Neuron (in vitro differentiated cells): ENCODE results near the gene RGPD5.
"Not testable (repeated sequence)": the region's sequence is repeated elsewhere in the genome, so short reads cannot be mapped to it uniquely, and the experiment has no call there.

Experiments
- H2AFZ ChIP-seq: one replicate; pipeline ENCODE4 v1.6.1; 2013; ENCODE audit warnings: low read depth, mild to moderate bottlenecking, inconsistent platforms, low read length, moderate library complexity
- H3K27me3 ChIP-seq: one replicate; pipeline ENCODE4 v1.6.1; 2013; ENCODE audit warnings: low read length; ENCODE audit not compliant: insufficient read depth
- H3K36me3 ChIP-seq: one replicate; pipeline ENCODE4 v1.6.1; 2013; ENCODE audit warnings: low read length; ENCODE audit not compliant: insufficient read depth
- H3K4me1 ChIP-seq: one replicate; pipeline ENCODE4 v1.6.1; 2013; ENCODE audit warnings: low read length; ENCODE audit not compliant: insufficient read depth
- H3K4me3 ChIP-seq: 2 replicates; pipeline ENCODE4 v1.5.1; 2013; ENCODE audit warnings: mild to moderate bottlenecking, low read length, moderate library complexity
- H3K9me3 ChIP-seq: one replicate; pipeline ENCODE4 v1.6.1; 2013; ENCODE audit warnings: low read length

RGPD5 gene

GRCh38 chr2:109794074-109794737, at the start of gene RGPD5:
RGPD5 (plus strand) TSS chr2:109794305; CDS start chr2:109794466, 161 bp downstream.
- not testable (repeated sequence) for H3K4me3 ChIP-seq, H3K9me3 ChIP-seq, H3K27me3 ChIP-seq, H3K36me3 ChIP-seq, H2AFZ ChIP-seq, H3K4me1 ChIP-seq

DNA sequence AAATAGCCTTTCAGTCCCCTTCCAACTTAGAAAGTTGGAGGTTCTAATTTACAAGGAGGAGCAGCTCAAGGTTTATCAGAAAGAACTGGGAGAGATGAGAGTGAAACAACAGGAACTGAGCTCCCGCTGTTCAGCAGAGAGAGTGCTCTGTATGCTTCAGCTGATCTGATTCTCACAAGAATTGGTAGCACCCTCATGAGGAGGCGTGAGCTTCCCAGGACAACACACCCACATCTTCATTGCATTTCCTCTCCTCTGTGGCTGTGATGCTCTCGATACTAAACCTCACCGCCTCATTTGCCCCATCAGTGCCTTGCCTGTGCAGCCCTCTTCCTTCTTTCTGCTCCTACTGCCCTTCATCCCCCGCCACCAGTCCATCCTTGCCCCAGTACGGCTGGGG, 42.5 kb upstream of the RGPD5 start:
- H3K4me1 ChIP-seq, H2AFZ ChIP-seq, H3K27me3 ChIP-seq, H3K9me3 ChIP-seq, H3K4me3 ChIP-seq, H3K36me3 ChIP-seq: not testable (repeated sequence)

DNA sequence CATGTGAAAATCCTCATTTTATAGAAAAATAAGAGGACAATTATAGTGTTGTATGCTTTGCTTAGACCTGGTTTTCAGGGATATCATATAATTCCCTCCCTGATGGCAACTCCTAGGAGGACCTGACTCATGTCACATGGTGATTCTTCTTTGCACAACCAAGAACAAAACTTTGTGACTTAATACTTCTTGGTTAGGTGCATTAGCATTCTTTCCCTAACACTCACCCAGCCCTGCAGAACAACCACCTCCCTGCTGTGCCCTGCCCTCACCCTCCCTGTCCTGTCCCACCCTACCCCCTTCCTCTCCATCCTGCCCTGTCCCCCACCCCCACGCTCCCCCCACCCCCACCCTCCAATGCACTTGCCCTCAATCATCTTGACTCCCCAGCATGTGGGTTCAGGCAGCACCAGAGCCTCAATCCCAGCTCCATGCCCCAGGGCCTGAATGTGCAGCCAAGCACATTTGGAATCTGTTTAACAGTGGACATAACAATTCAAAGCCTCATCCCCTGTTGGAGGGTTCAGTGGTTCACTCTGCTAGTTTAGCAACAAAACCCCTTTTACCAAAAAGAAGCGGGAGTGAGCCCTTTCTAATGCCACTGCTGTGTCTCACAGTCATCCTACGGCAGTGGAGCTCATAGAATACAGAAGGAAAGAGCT, 36.8 kb upstream of the RGPD5 start:
- not testable (repeated sequence) for H3K36me3 ChIP-seq, H3K4me3 ChIP-seq, H3K4me1 ChIP-seq, H3K9me3 ChIP-seq, H3K27me3 ChIP-seq, H2AFZ ChIP-seq

DNA sequence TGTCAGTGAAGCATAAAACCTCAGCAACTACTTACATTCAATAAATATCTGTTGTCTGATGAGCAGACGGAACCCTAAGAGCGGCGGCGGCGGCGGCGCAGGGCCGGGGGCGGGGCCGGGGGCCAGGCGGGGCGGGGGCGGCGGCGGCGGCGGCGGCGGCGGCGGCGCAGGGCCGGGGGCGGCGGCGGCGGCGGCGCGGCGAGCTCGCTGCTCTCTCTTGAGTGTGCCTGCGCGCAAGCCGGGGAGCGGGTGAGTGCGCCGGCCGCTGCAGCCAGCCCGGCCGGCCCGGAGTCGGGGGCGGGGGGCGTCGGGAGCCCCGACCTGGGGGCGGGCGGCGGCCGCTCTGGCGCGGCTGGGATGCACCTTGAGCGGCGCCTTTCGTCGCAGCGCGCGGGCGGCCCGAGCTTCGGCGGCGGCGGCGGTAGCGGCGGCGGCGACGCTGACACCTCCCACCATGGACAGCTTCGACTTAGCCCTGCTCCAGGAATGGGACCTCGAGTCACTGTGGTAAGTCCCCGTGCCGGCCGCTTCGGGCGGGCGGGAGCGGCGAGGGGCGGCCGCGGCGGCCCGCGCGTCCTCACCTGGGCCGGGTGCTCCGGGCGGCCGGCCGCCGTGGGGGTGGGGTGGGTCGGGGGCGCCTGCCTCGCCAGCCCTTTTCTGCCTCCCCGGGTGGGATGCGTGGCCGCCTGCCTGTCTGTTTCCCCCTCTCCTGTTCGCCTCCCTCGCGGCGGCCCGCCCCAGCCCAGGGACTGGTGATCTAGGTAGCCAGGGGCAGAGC, 33.7 kb upstream of the RGPD5 start:
- H3K36me3 ChIP-seq, H3K9me3 ChIP-seq, H3K4me3 ChIP-seq, H2AFZ ChIP-seq, H3K27me3 ChIP-seq, H3K4me1 ChIP-seq: not testable (repeated sequence)

GRCh38 chr2:109761043-109761454, 33.1 kb upstream of the RGPD5 start:
- H3K4me1 ChIP-seq, H3K27me3 ChIP-seq, H3K4me3 ChIP-seq, H3K36me3 ChIP-seq, H3K9me3 ChIP-seq, H2AFZ ChIP-seq: not testable (repeated sequence)

DNA sequence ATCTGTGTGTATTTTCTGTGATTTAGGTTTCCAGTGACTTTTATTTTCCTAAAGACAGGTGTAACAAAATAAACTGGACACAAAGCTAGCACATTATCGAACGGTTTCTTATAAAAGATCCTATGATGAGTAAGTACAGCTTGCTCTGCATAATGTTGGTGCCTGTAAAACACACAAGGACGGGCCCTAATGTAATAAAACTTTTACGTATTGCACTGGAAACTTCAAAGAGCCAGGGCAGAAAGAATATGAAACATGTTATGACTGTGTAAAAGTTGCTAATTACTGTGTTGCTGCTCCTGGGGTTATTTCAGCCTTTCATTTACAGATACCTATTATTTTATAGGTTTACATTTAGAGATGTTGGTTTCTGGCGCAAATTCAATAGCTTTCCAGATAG, 32.1 kb upstream of the RGPD5 start:
- H3K36me3 ChIP-seq, H2AFZ ChIP-seq, H3K9me3 ChIP-seq, H3K4me1 ChIP-seq, H3K4me3 ChIP-seq, H3K27me3 ChIP-seq: not testable (repeated sequence)

DNA sequence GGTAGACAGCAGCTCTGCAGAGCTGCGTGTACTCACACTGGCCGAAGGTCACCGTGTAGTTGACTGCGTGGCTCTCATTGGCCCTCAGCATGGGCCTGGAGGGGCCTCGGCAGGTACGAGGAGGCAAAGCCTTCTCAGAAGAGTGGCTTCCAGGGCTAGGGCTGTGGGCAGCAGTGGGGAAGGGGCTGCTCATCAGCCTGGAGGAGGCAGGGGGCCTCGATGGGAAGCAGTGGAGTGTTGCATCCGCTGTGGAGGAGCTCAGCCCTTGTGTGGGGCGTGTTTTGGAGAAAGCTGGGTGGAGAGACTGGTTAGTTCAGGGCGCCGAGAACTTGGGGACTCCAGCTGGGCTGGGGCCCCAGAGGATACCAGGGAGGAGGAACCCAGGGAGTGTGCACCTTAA, 28.0 kb upstream of the RGPD5 start:
- not testable (repeated sequence) for H3K4me3 ChIP-seq, H3K27me3 ChIP-seq, H2AFZ ChIP-seq, H3K4me1 ChIP-seq, H3K36me3 ChIP-seq, H3K9me3 ChIP-seq

DNA sequence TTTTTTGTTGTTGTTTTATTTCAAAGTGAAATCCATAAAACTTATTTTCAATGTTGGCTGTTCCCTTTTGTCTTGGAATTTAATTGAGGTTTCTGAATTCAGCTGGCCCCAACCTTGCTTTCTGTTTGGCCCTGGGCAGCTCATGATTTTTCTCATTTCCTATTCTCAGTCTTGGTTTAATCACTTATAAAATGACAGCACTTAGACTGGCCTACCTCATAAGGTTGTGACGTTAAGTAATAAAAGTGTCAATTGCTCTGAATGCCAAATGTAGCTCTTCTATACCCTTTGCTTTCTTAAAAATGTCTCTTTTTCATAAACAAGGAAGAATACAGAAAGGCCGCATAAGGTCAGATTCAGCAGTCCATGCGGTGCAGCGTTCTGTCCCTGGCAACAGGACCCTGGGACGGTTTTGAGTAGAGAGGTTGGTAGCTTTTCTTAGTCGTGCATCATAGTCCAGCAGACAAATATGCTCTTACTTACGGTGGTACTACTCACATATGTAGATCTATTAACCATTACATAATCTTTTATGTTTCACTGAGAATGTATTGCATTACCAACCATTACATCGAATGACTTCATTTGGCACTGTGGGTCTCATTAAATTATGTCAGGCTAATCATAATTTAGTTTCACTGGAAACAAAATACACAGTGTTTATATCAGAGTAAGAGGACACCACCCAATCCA, 27.1 kb upstream of the RGPD5 start:
- not testable (repeated sequence) for H3K4me3 ChIP-seq, H2AFZ ChIP-seq, H3K36me3 ChIP-seq, H3K9me3 ChIP-seq, H3K4me1 ChIP-seq, H3K27me3 ChIP-seq

DNA sequence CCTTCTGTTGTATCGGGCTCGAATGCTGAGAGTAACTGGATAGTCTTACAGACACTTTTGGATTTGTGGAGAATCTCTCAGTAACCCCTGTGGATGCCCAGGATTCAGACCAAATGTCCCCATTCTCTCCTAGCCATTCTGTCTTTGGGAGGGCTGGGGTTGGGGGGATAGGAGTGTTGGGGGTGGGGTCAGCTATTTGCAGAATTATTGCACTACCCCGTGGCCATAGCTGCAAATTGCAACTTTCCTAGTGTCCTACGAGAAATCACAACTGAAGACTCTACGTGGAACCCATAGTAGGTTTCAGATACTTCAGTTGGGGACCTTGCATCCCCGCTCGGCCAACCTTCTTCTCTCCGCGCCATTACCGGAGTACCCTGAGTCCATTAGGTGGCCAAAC, 25.2 kb upstream of the RGPD5 start:
- not testable (repeated sequence) for H3K4me3 ChIP-seq, H2AFZ ChIP-seq, H3K9me3 ChIP-seq

GRCh38 chr2:109779118-109779517, 15.0 kb upstream of the RGPD5 start:
- not testable (repeated sequence) for H3K4me3 ChIP-seq, H3K4me1 ChIP-seq, H3K9me3 ChIP-seq, H2AFZ ChIP-seq, H3K27me3 ChIP-seq, H3K36me3 ChIP-seq

More for the DNA sequence above, 25.2 kb upstream of the RGPD5 start:
- H3K27me3 ChIP-seq, H3K36me3 ChIP-seq, H3K4me1 ChIP-seq: not testable (repeated sequence)

DNA sequence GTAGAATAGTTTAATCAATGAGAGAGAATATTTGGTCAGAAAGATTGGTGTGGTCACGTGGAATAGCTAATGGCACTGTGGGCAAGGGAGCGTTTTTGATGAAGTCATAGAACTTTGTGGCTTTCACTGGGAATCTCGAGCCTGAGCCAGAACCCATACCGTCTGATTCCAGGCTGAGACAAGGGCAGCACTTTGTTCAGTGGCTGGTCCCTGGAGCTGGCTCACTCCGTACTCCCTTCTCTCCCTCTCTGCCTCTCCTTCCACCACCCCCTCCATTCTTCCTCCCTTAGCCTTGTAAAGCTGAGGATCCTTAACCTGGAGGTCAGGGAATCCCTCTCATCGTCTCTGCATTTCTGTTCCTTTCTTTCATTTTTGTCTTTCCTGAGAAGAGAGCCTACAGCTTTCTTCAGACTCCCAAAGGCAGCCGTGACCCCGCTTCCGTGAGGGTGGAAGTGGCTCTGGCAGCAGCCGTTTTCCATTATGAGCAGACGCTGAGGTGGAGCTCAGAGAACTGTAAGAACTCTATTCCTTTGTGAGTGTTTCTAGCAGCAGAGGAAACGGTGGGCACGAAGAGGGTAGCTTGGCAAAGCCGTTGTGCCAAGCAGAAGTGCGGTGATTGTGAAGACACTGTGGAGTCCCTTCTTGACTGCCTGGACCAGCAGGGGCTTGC, 12.8 kb upstream of the RGPD5 start:
- H3K27me3 ChIP-seq, H2AFZ ChIP-seq, H3K9me3 ChIP-seq, H3K4me3 ChIP-seq, H3K36me3 ChIP-seq, H3K4me1 ChIP-seq: not testable (repeated sequence)

- not testable (repeated sequence) for H3K36me3 ChIP-seq, H3K4me1 ChIP-seq, H3K27me3 ChIP-seq, H2AFZ ChIP-seq, H3K9me3 ChIP-seq, H3K4me3 ChIP-seq
These were observed 11.6 kb upstream of the RGPD5 start for GRCh38 chr2:109782446-109782993.
